NAMALWA (cell line): Measurements from ENCODE around the gene SCYGR8.
"Not testable (repeated sequence)": the region's sequence is repeated elsewhere in the genome, so short reads cannot be mapped to it uniquely, and the experiment has no call there.

Experiments used
- DNase-seq: peaks from one replicate; pipeline ENCODE4 v3.0.0-alpha.2; 2015; ENCODE audit warnings: low spot score

Gene SCYGR8

GRCh38 chr2:227745594-227745993 lies at the start of gene SCYGR8:
Gene SCYGR8 (plus strand): TSS chr2:227745894. CDS start chr2:227745894, 0 bp downstream.
- no peak for DNase-seq

DNA sequence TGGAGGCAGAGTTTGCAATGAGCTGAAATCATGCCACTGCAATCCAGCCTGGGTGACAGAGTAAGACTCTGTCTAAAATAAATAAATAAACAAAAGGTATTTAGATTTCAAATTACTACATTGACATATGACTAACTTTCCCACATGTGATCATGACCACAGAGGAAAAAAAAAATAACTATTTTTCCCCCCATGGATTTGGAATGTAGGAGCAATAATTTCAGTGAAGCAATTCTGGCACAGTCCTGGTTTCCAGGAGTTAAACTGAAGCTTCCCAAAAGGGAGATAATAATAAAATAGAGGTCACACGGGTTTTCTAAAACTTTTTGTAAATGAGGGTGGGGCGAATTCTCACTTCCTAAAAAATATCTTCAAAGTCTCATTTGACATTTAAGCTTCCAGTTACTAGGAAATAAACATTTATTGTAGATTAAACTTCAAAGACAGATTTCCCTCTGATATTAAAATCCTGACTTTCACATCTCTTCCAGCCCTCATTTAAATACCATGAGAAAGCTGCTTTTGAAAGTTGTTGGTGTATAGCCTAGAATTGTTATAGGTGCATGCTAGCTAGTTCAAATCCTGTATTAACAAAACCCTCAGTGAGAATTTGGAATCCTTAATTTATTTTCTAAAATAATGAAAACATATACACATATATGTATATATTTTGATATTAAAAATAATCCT lies 48.6 kb upstream of the SCYGR8 start:
- no peak for DNase-seq

- no peak for DNase-seq
Observed at GRCh38 chr2:227701556-227701955, 44.1 kb upstream of the SCYGR8 start.

- DNase-seq, result no peak
Observed at GRCh38 chr2:227703280-227703732, 42.4 kb upstream of the SCYGR8 start.

DNA sequence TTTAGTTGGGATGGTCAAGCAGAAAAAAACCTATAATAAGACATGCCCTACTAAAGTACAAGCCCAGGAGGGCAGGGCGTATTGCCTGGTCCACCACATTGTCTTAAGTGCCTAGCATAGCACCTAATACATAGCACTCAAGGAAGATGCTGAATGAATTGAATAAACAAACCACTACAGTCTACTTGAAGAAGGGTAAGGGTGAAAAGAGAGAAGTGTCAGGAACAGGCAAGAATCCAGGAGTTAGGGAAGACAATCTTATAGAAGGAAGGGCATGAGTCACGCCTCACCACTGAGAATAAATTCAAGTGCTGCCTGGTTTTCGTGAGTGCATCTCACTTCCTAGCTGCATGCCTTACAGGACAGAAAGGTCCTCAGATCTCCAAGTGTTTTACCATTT lies 41.7 kb upstream of the SCYGR8 start:
- no peak for DNase-seq

- no peak for DNase-seq
Observed at GRCh38 chr2:227706859-227707258, 38.8 kb upstream of the SCYGR8 start.

GRCh38 chr2:227707390-227707789 lies 38.3 kb upstream of the SCYGR8 start:
- no peak for DNase-seq

GRCh38 chr2:227710986-227711385 lies 34.7 kb upstream of the SCYGR8 start:
- DNase-seq, result no peak

DNA sequence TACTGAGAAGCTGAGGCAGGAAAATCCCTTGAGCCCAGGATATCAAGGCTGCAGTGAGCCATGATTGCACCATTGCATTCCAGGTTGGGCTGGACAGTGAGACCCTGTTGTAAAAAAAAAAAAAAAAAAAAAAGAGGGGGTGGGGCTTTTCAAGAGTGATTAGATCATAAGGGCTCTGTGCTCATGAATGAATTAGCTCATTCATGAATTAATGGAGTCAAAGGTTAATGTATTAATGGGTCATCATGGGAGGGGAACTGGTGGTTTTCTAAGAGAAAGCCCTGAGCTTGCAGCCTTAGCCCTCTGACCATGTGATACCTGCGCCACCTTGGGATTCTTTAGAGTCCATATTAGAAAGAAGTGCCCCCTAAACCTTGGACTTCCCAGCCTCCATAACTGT lies 32.4 kb upstream of the SCYGR8 start:
- DNase-seq, result no peak

- no peak for DNase-seq
Observed at GRCh38 chr2:227716501-227716900, 29.2 kb upstream of the SCYGR8 start.

DNA sequence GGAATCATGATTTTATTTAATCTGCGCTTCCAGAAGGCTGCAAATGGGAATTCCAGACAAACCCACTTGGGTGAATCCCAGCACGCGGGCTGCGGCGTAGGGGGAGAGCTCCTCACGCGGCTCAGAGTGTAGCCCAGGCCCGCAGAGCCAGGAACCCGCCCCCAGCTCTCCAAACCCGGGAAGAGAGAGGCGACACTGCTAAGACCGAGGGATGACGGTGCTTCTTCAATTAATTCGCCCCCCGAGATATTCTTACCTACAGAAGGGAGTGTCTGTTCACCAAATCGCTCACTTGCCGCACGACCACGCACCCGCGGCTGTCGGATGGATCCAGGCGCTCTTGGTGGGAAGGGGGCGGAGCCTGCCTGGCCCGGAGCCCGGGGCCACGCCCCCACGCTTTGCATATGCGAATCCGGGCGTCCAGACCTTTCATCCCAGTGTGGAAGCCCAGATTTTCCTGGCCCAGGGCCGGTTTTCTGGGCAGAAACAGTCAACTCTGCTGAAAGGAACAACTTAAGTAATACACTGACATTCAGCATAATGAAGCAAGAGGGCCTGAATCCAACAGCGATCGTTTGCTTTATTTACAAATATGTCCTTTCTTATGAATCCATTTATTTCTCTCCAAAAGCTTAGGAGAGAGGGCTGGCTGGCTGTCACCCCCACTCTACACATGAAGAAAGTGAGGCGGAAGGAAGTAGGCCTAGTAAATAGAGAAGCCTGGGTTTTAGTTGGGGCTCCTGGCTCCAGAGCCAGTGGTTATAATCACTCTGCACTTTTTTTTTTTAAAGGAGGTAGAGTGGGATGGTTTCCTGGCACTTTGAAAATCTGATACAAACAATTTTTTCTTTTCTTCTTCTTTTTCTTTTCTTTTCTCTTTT lies 27.8 kb upstream of the SCYGR8 start, which contains the start of gene SLC19A3:
Gene SLC19A3 (minus strand): TSS at position 342 of the 881 bp plus-strand sequence. CDS start 15,710 bp downstream, outside the sequence.
- DNase-seq, result no peak

GRCh38 chr2:227719641-227720040 lies 26.1 kb upstream of the SCYGR8 start:
- DNase-seq, result no peak

DNA sequence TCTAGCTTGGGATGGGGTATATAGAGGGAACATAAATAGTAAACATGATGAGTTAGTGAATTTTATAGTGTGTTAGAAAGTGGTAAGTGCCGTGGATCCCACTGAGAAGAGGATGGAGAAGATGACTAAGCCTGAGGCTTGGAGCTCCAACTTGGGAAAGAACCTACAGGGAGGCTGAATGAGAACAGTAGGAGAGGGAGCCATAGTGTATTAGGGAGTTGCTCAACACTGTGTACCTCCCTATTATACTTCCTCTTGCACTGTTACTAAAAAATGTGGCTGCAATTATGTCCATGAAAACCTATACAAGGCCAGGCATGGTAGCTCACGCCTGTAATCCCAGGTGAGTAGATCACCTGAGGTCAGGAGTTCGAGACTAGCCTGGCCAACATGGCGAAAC lies 25.0 kb upstream of the SCYGR8 start:
- no peak for DNase-seq

DNA sequence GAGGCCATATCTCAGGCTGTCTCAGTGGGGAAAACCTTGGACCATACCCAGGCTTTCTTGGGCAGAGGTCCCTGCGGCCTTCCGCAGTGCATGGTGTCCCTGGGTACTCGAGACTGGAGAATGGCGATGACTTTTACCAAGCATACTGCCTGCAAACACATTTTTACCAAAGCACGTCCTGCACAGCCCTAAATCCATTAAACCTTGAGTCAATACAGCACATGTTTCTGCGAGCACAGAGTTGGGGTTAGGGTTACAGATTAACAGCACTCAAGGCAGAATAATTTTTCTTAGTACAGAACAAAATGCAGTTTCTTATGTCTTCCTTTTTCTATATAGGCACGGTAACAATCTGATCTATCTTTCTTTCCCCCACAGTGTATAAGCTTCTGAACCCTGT lies 22.9 kb upstream of the SCYGR8 start:
- not testable (repeated sequence) for DNase-seq

GRCh38 chr2:227724394-227725039 lies 21.2 kb upstream of the SCYGR8 start, which contains the start of gene SCYGR6:
Gene SCYGR6 (minus strand): TSS chr2:227724757. CDS start chr2:227724757, 0 bp downstream.
- DNase-seq, result no peak

GRCh38 chr2:227728035-227728434 lies 17.7 kb upstream of the SCYGR8 start, which contains the start of gene SCYGR7:
Gene SCYGR7 (plus strand): TSS chr2:227728335. CDS start chr2:227728335, 0 bp downstream.
- DNase-seq, result no peak

GRCh38 chr2:227739351-227739750 lies 6.3 kb upstream of the SCYGR8 start:
- no peak for DNase-seq

GRCh38 chr2:227740705-227741104 lies 5.0 kb upstream of the SCYGR8 start:
- DNase-seq, result peak; percentile 12

- DNase-seq, result no peak
Observed at GRCh38 chr2:227748079-227748478, 2.4 kb downstream of the SCYGR8 start.

DNA sequence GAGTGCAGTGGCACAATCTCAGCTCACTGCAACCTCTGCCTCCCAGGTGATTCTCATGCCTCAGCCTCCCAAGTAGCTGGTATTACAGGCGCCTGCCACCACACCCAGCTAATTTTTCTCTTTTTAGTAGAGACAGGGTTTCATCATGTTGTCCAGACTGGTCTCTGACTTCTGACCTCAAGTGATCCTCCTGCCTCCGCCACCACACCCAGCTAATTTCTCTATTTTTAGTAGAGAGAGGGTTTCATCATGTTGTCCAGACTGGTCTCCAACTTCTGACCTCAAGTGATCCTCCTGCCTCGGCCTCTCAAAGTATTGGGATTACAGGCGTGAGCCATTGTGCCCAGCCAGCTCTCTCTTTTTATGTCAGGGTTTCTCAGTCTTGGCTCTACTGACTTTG lies 10.6 kb downstream of the SCYGR8 start:
- not testable (repeated sequence) for DNase-seq

GRCh38 chr2:227759411-227760118 lies 13.9 kb downstream of the SCYGR8 start:
- no peak for DNase-seq
